HG03095 (cell line): ENCODE measurements around the gene PZP.

ENCODE experiments used
- ATAC-seq: cut with Tn5 transposase; IDR thresholded peaks from one replicate; pipeline ENCODE4 v1.9.1; 2021; ENCODE audit warnings: moderate library complexity; ENCODE audit not compliant: unreplicated experiment

Gene PZP

DNA sequence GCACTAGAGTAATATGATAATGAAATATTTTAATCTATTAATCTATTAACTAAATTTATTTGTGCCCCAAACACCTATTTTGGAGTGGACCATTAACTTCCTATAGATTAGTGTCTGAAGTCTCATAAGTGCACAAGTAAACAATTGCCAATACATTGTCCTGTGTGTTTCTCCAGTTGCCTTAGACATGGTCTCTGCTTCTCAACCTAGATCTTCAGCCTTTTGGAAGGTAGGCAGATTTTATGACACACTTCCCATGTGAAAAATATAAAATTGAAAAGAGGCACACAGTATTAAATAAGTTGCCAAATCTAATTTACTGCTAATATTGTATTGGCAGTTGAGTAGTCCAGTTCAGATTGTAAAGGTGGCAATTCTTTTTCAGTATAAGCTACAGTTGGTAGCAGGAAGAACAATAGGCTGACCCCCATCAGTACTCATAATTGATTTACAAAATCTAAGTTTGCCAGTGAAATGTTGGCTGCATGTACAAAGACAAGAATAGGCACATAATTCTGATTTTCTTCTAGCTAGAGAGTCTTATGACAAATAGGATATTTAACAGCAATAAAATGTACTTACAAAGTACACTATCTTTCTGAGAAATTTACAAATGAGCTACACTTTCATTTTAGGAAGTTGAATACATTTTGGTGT is 103.3 kb downstream of the PZP start:
- ATAC-seq = no peak

GRCh38 chr12:9104087-9104486 is 104.1 kb downstream of the PZP start:
- ATAC-seq = no peak

- no peak for ATAC-seq
Observed at GRCh38 chr12:9103050-9103849, 104.9 kb downstream of the PZP start.

GRCh38 chr12:9101018-9101687 is 107.0 kb downstream of the PZP start:
- no peak for ATAC-seq

- no peak for ATAC-seq
Observed at GRCh38 chr12:9099552-9100190, 108.5 kb downstream of the PZP start.
